Body of pancreas (tissue), 4 donors: ENCODE data around the gene SBK1.

Source experiments
- POLR2A ChIP-seq, 3 donors: fragments of 450-650 bp; IDR thresholded peaks; one replicate each; pipeline ENCODE4 v1.6.1; 2016; ENCODE audit warnings: antibody characterized with exemption in 3 of 3, mild to moderate bottlenecking in 2 of 3
- TF ChIP-seq, protein P1 (sequence below), 7 experiments: fragments of 450-650 bp in 4 of 7; fragments of 200-600 bp in 3 of 7; sonication (generic) in 3 of 7; IDR thresholded peaks; one replicate each; pipeline ENCODE4 v1.5.1; 2016 to 2019; ENCODE audit warnings: antibody characterized with exemption in 7 of 7

DNA sequence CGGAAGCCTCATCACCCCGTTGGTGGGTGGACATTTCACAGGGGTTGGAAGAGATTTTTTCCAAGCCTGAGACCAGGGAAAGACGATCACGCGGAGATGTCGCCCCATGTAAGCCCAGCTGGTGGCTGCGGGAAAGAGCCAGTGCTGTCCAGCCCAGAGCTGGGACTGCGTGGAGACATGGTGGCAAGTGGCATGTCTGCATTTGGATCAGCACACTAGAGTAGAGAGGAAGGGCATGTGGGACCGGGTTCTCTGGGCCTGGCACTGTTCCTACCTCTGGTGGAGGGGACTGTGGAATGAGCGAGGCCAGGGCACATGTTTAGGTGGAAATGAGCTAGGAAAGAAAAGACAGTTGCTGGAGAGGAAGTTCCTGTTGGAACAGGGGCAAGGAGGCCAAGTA is 20.0 kb downstream of the SBK1 start:
- TF ChIP-seq, protein P1, sequence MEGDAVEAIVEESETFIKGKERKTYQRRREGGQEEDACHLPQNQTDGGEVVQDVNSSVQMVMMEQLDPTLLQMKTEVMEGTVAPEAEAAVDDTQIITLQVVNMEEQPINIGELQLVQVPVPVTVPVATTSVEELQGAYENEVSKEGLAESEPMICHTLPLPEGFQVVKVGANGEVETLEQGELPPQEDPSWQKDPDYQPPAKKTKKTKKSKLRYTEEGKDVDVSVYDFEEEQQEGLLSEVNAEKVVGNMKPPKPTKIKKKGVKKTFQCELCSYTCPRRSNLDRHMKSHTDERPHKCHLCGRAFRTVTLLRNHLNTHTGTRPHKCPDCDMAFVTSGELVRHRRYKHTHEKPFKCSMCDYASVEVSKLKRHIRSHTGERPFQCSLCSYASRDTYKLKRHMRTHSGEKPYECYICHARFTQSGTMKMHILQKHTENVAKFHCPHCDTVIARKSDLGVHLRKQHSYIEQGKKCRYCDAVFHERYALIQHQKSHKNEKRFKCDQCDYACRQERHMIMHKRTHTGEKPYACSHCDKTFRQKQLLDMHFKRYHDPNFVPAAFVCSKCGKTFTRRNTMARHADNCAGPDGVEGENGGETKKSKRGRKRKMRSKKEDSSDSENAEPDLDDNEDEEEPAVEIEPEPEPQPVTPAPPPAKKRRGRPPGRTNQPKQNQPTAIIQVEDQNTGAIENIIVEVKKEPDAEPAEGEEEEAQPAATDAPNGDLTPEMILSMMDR (IDR thresholded peaks at IDR 0.05) = no peak
- no peak for TF ChIP-seq POLR2A (IDR thresholded peaks at IDR 0.05)
